Liver (tissue), 9 donors: ENCODE data around the gene SPTBN1. TPM values are rescaled to one million over a fixed set of nuclear protein-coding genes. Genes with fewer than 3 reads are reported as not detected.

ENCODE experiments used
- DNase-seq: peaks from one replicate; pipeline ENCODE4 v3.0.0-alpha.2; 2017; ENCODE audit warnings: low spot score
- H3K27ac ChIP-seq, 2 donors: one replicate each; pipeline ENCODE4 v1.7.0; 2013; ENCODE audit warnings: inconsistent platforms in 2 of 2, low read length in 2 of 2, control low read depth in 1 of 2, low read depth in 1 of 2, mild to moderate bottlenecking in 1 of 2
- H3K27me3 ChIP-seq, 4 donors: one replicate each; pipeline versions ENCODE4 v1.6.1 to v1.7.0; 2013; ENCODE audit warnings: low read length in 3 of 4, inconsistent platforms in 1 of 4, mild to moderate bottlenecking in 1 of 4, moderate library complexity in 1 of 4; ENCODE audit not compliant: control insufficient read depth in 4 of 4, insufficient read depth in 4 of 4
- H3K36me3 ChIP-seq, 4 donors: one replicate each; pipeline versions ENCODE4 v1.6.1 to v1.7.0; 2013; ENCODE audit warnings: low read length in 3 of 4, mild to moderate bottlenecking in 3 of 4, low read depth in 1 of 4, moderate library complexity in 1 of 4; ENCODE audit not compliant: control insufficient read depth in 4 of 4, insufficient read depth in 3 of 4
- H3K4me1 ChIP-seq, 4 donors: one replicate each; pipeline versions ENCODE4 v1.6.1 to v1.7.0; 2013; ENCODE audit warnings: low read length in 3 of 4, mild to moderate bottlenecking in 3 of 4, moderate library complexity in 1 of 4; ENCODE audit not compliant: control insufficient read depth in 4 of 4, insufficient read depth in 4 of 4
- H3K4me3 ChIP-seq, 3 donors: one replicate each; pipeline versions ENCODE4 v1.6.1 to v1.7.0; 2013; ENCODE audit warnings: low read length in 3 of 3, control low read depth in 1 of 3, low read depth in 1 of 3, mild to moderate bottlenecking in 1 of 3
- H3K9ac ChIP-seq, 2 donors: one replicate each; pipeline ENCODE4 v1.7.0; 2013; ENCODE audit warnings: low read length in 2 of 2, mild to moderate bottlenecking in 2 of 2, moderate library complexity in 2 of 2, control low read depth in 1 of 2, low read depth in 1 of 2
- H3K9me3 ChIP-seq, 4 donors: one replicate each; pipeline versions ENCODE4 v1.6.1 to v1.7.0; 2013; ENCODE audit warnings: low read length in 3 of 4; ENCODE audit not compliant: control insufficient read depth in 4 of 4
- ATF3 ChIP-seq: IDR thresholded peaks from 2 replicates; pipeline ENCODE4 v1.6.1; 2016; ENCODE audit warnings: antibody characterized with exemption
- CTCF ChIP-seq: fragments of 150-350 bp; IDR thresholded peaks from 2 replicates; pipeline ENCODE4 v1.5.1; 2017; ENCODE audit warnings: improper control_type of control experiment, low read depth, low read length; ENCODE audit not compliant: missing input control
- EGR1 ChIP-seq, 2 donors: IDR thresholded peaks; 2 replicates each; pipeline ENCODE4 v1.6.1; 2016 to 2018; ENCODE audit warnings: antibody characterized with exemption in 2 of 2, low read depth in 2 of 2
- FOXA2 ChIP-seq: IDR thresholded peaks from 2 replicates; pipeline ENCODE4 v1.6.1; 2016; ENCODE audit warnings: antibody characterized with exemption
- GABPA ChIP-seq, 2 donors: IDR thresholded peaks in 1 of 2; conservative IDR thresholded peaks in 1 of 2; 2 replicates each; pipeline ENCODE4 v1.6.1; 2016; ENCODE audit warnings: antibody characterized with exemption in 2 of 2, mild to moderate bottlenecking in 1 of 2, moderate library complexity in 1 of 2
- HNF4A ChIP-seq, 2 donors: conservative IDR thresholded peaks; 2 replicates each; pipeline ENCODE4 v1.6.1; 2016; ENCODE audit warnings: antibody characterized with exemption in 2 of 2, mild to moderate bottlenecking in 2 of 2
- HNF4G ChIP-seq: IDR thresholded peaks from 2 replicates; pipeline ENCODE4 v1.6.1; 2016; ENCODE audit warnings: antibody characterized with exemption
- JUND ChIP-seq, 2 donors: IDR thresholded peaks; 2 replicates each; pipeline ENCODE4 v1.6.1; 2016; ENCODE audit warnings: antibody characterized with exemption in 2 of 2
- MAX ChIP-seq: IDR thresholded peaks from 2 replicates; pipeline ENCODE4 v1.6.1; 2016; ENCODE audit warnings: antibody characterized with exemption
- NR2F2 ChIP-seq: IDR thresholded peaks from 2 replicates; pipeline ENCODE4 v1.6.1; 2016; ENCODE audit warnings: antibody characterized with exemption
- RAD21 ChIP-seq, 2 donors: IDR thresholded peaks; 2 replicates each; pipeline ENCODE4 v1.6.1; 2016; ENCODE audit warnings: antibody characterized with exemption in 2 of 2, mild to moderate bottlenecking in 2 of 2
- REST ChIP-seq: IDR thresholded peaks from 2 replicates; pipeline ENCODE4 v1.6.1; 2016; ENCODE audit warnings: antibody characterized with exemption, mild to moderate bottlenecking
- RXRA ChIP-seq, 2 donors: IDR thresholded peaks; 2 replicates each; pipeline ENCODE4 v1.6.1; 2017 to 2018; ENCODE audit warnings: antibody characterized with exemption in 2 of 2, mild to moderate bottlenecking in 1 of 2
- SP1 ChIP-seq: IDR thresholded peaks from 2 replicates; pipeline ENCODE4 v1.6.1; 2018; ENCODE audit warnings: antibody characterized with exemption, mild to moderate bottlenecking
- TAF1 ChIP-seq: conservative IDR thresholded peaks from 2 replicates; pipeline ENCODE4 v1.6.1; 2016; ENCODE audit warnings: antibody characterized with exemption, mild to moderate bottlenecking
- YY1 ChIP-seq: IDR thresholded peaks from 2 replicates; pipeline ENCODE4 v1.6.1; 2016; ENCODE audit warnings: antibody characterized with exemption, mild to moderate bottlenecking
- ZBTB33 ChIP-seq: IDR thresholded peaks from 2 replicates; pipeline ENCODE4 v1.6.1; 2016; ENCODE audit warnings: antibody characterized with exemption
- WGBS: extraction: QIAGEN DNeasy Blood & Tissue Kit; methylation state at CpG from one replicate; pipeline ENCODE4 v1.1.7; 2013; 5-methylcytosine and 5-hydroxymethylcytosine counted together
- polyA plus RNA-seq, 2 donors: library from polyadenylated mRNA; stranded (reverse) in 1 of 2; unstranded in 1 of 2; fragments of 200-250 nt in 1 of 2; fragments of >200 nt in 1 of 2; fragmentation: Nextera tagmentation in 1 of 2; extraction: Ambion mirVana in 1 of 2; gene quantifications; one replicate each; pipeline versions ENCODE4 v1.2.1 to v1.2.3, GENCODE V29; 2013 to 2015
- total RNA-seq, 2 donors: library from RNA; depleted of rRNA; stranded (reverse); fragments of >200 nt; gene quantifications; one replicate each; pipeline ENCODE4 v1.2.3, GENCODE V29; 2014
- donor health status: healthy.
- donor health status: healthy.
- donor health status: healthy.
- donor health status: healthy.
- donor health status: healthy.

SPTBN1 gene
- total and polyA plus RNA-seq, 4 donors, result 44.8 to 191 (median 75.9) TPM

GRCh38 chr2:54518430-54518829 is 62.3 kb downstream of the SPTBN1 start:
- Histone ChIP-seq H3K27me3 (no peaks in the 10 kb centered on the region), H3K36me3 (no peaks in the 10 kb centered on the region), H3K9me3 (no peaks in the 10 kb centered on the region), H3K27ac (no peak overlapping the region), H3K4me3 (no peak overlapping the region), H3K9ac (no peak overlapping the region), H3K4me1 (peaks cover 0 to 10% (median 6%) of the 10 kb centered on the region in 4 donors)
- WGBS, result 59% methylated on average over 2 of the region's 2 CpGs
- no peak for DNase-seq
- no peak for TF ChIP-seq ZBTB33
- no peak for TF ChIP-seq TAF1
- TF ChIP-seq SP1, result no peak
- TF ChIP-seq YY1, result no peak
- no peak for TF ChIP-seq JUND (IDR thresholded peaks at IDR 0.05)
- no peak for TF ChIP-seq HNF4G
- TF ChIP-seq CTCF, result no peak

GRCh38 chr2:54519841-54520459 is 63.8 kb downstream of the SPTBN1 start:
- WGBS, result 78% methylated on average over 12 of the region's 12 CpGs
- Histone ChIP-seq H3K9ac (no peak overlapping the region), H3K9me3 (no peaks in the 10 kb centered on the region), H3K4me3 (no peak overlapping the region), H3K27ac (no peak overlapping the region), H3K4me1 (peaks cover 0 to 13% (median 7%) of the 10 kb centered on the region in 4 donors), H3K27me3 (no peaks in the 10 kb centered on the region), H3K36me3 (no peaks in the 10 kb centered on the region)
- no peak for TF ChIP-seq GABPA (IDR thresholded peaks at IDR 0.05 in 1 of 2, conservative IDR thresholded peaks at IDR 0.05 in 1 of 2)
- no peak for TF ChIP-seq ZBTB33
- TF ChIP-seq TAF1, result no peak
- no peak for TF ChIP-seq RAD21 (IDR thresholded peaks at IDR 0.05)
- no peak for TF ChIP-seq REST
- TF ChIP-seq HNF4A (conservative IDR thresholded peaks at IDR 0.05), result no peak
- no peak for TF ChIP-seq RXRA (IDR thresholded peaks at IDR 0.05)
- TF ChIP-seq YY1, result no peak
- TF ChIP-seq ATF3, result no peak
- TF ChIP-seq SP1, result no peak
- no peak for TF ChIP-seq EGR1 (IDR thresholded peaks at IDR 0.05; ENCODE audit: low read depth in 2 of 2)
- TF ChIP-seq FOXA2, result no peak
- TF ChIP-seq MAX, result no peak
- no peak for TF ChIP-seq JUND (IDR thresholded peaks at IDR 0.05)
- TF ChIP-seq HNF4G, result no peak
- TF ChIP-seq NR2F2, result no peak
- no peak for TF ChIP-seq CTCF
- no peak for DNase-seq
